Stimulated activated CD4-positive, alpha-beta T cell treated with anti-CD3 and anti-CD28 coated beads, Interleukin-2, amount 100 ng/mL, for 4 hours (primary cell): ENCODE data around the gene PRKN.
"Not testable (repeated sequence)": the region's sequence is repeated elsewhere in the genome, so short reads cannot be mapped to it uniquely, and the experiment has no call there.

ENCODE experiments used
- DNase-seq: peaks from one replicate; pipeline ENCODE4 v3.0.0-alpha.2; 2020; ENCODE audit warnings: low read depth

PRKN gene

DNA sequence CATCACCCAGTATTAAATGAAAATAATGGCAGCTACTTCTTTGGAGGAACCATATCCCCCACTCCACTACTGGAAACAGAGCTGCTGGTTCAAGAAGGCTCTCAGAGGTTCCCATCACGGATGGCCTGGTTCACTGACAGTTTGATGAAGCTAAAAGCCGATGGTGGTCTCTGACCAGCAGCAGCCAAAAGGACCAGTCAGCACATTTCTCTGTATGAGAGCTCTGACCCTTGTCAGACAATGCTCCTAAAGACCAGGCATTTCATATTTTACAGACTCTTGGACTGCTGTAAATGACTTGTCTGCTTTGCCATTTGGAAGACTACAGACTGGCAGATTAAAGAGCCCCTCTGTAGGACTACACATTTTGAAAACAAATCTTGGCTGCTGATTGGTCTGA, 16.6 kb downstream of the PRKN start:
- no peak for DNase-seq

GRCh38 chr6:162710419-162710818, 17.1 kb downstream of the PRKN start:
- no peak for DNase-seq

- DNase-seq: no peak
These were observed 18.1 kb downstream of the PRKN start for GRCh38 chr6:162709431-162709830.

DNA sequence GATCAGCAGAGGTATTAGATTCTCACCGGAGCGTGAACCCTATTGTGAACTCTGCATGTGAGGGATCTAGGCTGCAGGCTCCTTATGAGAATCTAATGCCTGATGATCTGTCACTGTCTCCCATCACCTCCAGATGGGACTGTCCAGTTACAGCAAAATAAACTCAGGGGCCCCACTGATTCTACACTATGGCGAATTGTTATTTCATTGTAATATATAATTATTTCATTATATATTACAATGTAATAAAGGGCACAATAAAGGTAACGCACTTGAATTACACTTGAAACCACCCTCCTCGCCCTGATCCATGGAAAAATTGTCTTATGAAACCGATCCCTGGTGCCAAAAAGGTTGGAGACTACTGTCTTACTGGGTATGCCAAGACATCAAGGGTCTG, 18.6 kb downstream of the PRKN start:
- no peak for DNase-seq

GRCh38 chr6:162706232-162706631, 21.3 kb downstream of the PRKN start:
- DNase-seq: no peak

DNA sequence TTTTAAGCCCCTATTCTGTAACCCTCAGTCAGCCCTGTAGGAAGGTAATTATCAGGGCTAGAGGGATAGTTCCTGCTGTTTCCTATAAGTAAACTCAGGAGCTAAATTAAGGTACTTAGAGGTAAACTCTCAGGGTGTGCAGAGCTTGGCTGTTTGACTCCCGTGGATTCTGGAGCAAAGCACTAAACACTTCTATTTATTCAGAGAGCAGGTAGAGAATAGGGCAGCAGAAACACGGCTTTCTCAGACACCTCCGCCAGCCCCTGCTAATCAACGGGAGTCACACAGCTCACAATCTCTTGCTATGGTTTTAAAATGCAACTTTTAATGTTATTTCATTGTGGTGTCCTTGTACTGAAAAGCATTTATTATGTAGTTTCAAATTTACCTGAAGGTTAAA, 21.8 kb downstream of the PRKN start:
- no peak for DNase-seq

GRCh38 chr6:162704001-162704400, 23.6 kb downstream of the PRKN start:
- no peak for DNase-seq

DNA sequence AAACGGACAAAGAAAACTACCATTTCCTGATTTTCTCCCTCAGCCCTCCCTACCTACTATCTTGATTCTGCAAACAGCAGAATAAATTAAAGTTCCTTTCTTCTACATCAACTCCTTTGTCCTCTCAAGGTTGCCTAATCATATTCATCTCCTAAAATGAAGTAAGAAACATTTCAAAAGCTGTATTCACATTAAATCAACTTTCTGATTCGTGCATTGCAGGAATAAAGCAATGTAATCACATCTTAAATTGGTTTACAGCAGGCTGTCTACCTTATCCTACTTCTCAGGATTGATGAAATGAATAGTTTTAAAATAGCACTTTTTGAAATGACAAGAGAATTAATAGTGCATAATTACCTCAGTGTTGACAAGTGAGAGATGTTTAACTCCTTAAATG, 25.1 kb downstream of the PRKN start:
- no peak for DNase-seq

GRCh38 chr6:162701551-162701950, 26.0 kb downstream of the PRKN start:
- no peak for DNase-seq

DNA sequence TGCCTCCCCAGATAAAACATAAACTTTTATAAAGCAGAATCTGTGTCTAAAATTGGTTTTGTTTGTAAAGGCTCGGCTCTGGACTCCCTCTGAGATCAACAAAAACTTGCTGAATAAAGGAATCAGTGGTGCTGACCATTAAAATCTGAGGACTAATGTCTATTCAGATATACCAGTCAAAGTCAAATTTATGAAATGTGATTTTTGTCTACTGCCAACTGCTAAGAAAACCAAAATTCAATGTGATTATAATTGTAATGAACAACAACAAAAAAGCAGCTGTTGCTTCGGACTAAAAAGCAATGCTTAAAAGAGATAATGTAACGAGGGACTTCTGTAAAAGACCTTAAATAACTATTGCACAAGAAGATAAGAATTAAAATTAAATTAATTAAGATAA, 26.6 kb downstream of the PRKN start:
- no peak for DNase-seq

DNA sequence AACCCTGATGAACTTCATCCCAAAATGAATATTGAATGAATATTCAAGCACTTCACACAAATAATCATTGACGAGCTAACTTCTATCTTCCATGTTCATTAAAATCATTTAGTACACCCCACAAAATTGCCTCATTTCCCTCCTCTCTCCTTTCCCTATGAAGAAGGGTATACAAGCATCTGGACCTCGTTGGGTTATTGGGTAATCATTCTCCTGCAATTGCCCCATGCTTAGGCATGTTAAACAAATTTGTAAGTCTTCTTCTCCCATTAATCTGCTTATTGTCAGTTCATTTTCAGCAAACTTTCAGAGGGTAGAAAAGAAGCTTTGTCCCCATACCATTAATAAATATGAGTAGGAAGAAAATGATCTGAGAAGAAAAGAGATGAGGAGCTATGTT, 27.6 kb downstream of the PRKN start:
- no peak for DNase-seq

DNA sequence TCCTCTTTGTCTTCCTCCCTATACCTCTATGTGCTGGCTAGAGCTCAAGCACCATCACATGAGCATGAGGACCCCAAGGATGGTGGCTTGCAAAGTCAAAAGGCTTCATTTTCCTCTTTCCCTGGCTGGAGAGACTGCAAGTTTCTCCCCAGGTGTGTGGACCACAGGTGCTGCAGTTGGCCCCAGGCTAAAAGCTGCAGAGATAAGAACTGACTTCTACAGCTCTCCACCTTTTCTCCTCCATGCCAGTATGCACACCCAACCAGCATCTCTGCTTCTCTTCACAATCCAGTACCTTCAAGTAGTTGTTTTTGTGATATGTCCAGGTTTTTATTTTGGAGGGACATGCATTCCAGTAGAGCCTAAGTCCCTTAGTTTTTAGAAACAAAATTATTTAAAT, 29.1 kb downstream of the PRKN start:
- no peak for DNase-seq

DNA sequence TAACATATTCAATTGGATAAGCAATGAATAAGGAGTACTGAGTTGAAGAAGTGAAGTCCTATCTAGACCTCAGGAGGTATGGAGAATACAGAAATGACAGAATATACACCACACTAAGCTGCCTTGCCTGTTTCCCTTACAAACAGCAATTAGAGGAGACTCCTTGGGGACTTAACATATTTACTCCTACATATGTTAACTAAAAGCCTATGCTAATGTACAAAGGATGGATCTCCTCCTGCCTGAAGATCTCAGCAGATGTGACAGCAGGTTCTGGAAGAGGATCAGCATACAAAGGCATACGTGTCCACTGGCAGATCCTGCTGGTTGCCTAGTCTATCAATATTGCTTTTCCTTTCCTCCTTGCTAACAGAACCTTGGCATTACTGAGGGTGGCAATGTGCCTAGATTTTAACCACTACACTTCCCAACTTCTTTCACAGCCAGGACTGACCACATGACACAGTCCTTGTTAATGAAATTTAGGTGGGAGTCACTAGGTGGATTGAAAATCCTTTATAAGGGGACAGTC, 29.6 kb downstream of the PRKN start:
- DNase-seq: no peak

DNA sequence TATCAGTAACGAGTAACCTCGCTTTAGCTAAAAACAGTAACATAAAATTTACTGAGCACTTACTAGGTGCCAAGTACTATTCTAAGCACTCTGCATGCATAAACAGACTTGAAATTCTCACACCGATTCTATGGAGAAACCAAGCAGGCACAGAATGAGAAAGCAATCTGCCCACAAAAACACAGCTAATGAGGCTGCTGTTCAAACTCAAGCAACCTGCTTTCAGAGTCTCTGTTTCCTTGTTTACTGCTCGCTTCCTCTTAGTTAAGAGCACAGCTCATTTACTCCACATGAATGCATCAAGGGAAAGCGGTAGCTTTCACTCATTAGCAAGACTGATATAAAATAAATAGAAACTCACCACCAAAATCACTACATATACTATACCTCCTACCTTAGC, 37.4 kb downstream of the PRKN start:
- no peak for DNase-seq

- DNase-seq: no peak
These were observed 38.7 kb downstream of the PRKN start for GRCh38 chr6:162688751-162689345.

DNA sequence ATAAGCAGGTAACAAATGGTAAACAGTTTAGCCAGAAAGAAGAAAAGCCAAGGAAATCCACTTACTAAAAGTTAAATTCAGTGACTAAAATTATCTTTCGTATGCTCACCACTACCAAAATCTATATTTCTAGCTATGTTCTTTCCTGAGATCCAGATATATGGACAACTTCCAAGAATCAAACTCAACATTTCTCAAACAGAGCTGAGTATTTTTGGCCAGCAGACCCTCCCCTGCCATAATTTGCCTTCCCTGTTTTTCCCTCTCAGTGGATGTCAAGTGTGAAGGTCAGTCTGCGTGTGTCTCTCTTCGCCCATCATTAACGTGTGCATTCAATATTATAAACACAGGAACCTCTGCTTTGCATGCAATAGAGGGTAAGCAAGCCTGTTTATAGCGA, 42.0 kb downstream of the PRKN start:
- DNase-seq: no peak

DNA sequence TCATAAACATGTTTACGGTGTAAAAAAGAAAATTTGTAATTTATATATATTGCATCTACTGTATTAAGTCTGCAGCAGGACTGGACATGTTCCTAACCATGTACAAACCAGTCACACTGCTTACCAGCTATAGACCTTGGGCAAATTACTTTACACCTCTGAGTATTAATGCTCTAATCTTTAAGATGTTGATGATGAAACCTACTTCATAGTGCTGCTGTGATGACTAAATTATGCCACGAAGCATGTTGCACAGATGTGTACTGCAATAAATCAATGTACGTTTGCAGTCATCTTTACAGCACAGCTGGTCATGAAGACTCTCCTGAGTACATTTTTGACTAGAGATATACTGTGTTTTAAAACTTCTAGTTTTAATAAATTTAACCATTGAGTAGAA, 42.6 kb downstream of the PRKN start:
- no peak for DNase-seq

- DNase-seq: no peak
These were observed 43.5 kb downstream of the PRKN start for GRCh38 chr6:162684052-162684451.

GRCh38 chr6:162683135-162683534, 44.4 kb downstream of the PRKN start:
- no peak for DNase-seq

DNA sequence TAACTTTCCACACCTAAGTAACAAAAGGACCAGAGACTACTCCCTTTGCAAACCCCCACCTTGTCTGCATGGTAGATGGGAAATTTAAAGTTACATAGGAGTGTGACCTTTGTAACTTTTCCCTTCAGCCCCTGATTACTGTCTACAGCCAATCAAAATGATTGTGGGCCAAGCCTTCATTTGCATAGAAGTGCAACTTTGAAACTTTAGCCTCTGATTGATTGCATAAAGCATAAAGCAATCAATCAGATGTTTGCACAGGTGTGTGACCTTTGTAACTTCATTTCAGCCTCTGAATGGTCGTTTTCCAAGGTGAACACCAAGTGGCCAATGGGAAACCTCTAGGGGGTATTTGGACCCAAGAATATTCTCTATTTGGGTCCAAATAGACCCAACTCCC, 46.1 kb downstream of the PRKN start:
- no peak for DNase-seq

GRCh38 chr6:162680871-162681270, 46.7 kb downstream of the PRKN start:
- no peak for DNase-seq

- DNase-seq: no peak
These were observed 47.2 kb downstream of the PRKN start for GRCh38 chr6:162680367-162680766.

DNA sequence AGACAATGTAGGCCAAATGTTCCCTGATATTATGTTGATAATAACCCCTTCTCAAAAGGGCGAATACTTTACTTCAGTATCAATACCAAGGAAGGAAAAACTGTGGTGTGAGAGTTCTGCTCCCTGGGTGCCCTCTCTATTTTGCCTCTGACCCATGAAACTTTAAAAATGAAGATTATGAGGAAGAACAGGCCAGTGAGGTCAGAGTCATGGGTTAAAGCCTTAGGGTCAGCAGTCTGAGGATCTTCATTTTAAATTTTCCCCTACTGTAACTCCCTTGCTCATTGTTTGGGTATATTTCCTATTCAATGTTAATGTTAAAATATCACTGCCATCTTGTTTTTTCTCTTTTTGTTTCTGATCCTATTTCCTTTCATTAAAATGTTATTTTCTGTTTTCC, 47.9 kb downstream of the PRKN start:
- DNase-seq: no peak

GRCh38 chr6:162678896-162679295, 48.7 kb downstream of the PRKN start:
- not testable (repeated sequence) for DNase-seq

DNA sequence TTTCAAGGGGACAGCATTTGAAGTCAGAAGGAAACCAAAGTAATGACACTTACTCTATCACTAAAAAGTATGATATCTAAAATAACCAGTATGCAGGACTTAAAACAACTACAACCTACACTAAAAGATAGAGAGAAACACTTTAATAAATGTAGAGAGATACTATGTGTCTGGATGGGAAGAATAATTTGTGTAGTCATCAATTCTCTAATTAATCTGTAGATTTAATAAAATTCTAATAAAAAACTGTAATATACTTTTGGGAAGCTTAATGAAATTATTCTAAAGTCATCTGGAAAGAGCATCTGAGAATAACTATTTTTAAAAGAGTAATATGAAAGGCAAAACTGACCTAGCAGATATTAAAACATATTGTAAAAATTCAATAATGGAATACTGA, 52.1 kb downstream of the PRKN start:
- no peak for DNase-seq
